Testis (tissue), 3 donors: Measurements from ENCODE around the gene COL4A2. TPM values are rescaled to one million over a fixed set of nuclear protein-coding genes. Genes with fewer than 3 reads are reported as not detected.
"Not testable (repeated sequence)": the region's sequence is repeated elsewhere in the genome, so short reads cannot be mapped to it uniquely, and the experiment has no call there.

ENCODE experiments used
- DNase-seq: peaks from one replicate; pipeline ENCODE4 v3.0.0-alpha.2; 2019
- H3K27ac ChIP-seq, 2 donors: fragments of 200-600 bp; sonication (generic); one replicate each; pipeline ENCODE4 v1.5.1; 2019
- H3K27me3 ChIP-seq: fragments of 200-600 bp; sonication (generic); one replicate; pipeline ENCODE4 v1.5.1; 2019
- H3K36me3 ChIP-seq: fragments of 200-600 bp; sonication (generic); one replicate; pipeline ENCODE4 v1.5.1; 2017; ENCODE audit warnings: low read depth; ENCODE audit errors: missing control alignments
- H3K4me1 ChIP-seq: fragments of 200-600 bp; sonication (generic); one replicate; pipeline ENCODE4 v1.5.1; 2019
- H3K4me3 ChIP-seq, 2 donors: fragments of 200-600 bp; sonication (generic); one replicate each; pipeline ENCODE4 v1.5.1; 2017 to 2019
- H3K9me3 ChIP-seq: fragments of 200-600 bp; sonication (generic); one replicate; pipeline ENCODE4 v1.5.1; 2017
- CTCF ChIP-seq, 3 experiments: fragments of 450-650 bp in 2 of 3; fragments of 200-600 bp in 1 of 3; sonication (generic) in 1 of 3; IDR thresholded peaks; one replicate each; pipeline ENCODE4 v1.5.1; 2016 to 2019; ENCODE audit warnings: antibody characterized with exemption in 3 of 3, mild to moderate bottlenecking in 2 of 3, moderate library complexity in 1 of 3
- POLR2A ChIP-seq: fragments of 450-650 bp; IDR thresholded peaks from one replicate; pipeline ENCODE4 v1.6.1; 2017; ENCODE audit warnings: antibody characterized with exemption, mild to moderate bottlenecking, moderate library complexity
- WGBS, 2 donors: methylation state at CpG; one replicate each; pipeline ENCODE4 v1.1.5; 2018; 5-methylcytosine and 5-hydroxymethylcytosine counted together
- intact Hi-C: fragments of 100-400 bp; cut with DNase I; formaldehyde crosslinking; loops from one replicate; pipeline ENCODE4 v1.15.1; 2023; ENCODE audit warnings: low total_unique reads
- polyA plus RNA-seq: library from polyadenylated mRNA; stranded (reverse); fragments of 350-450 nt; fragmentation: Illumina TruSeq; extraction: RNeasy Lipid Tissue Mini Kit (QIAGEN cat#74804); gene quantifications from one replicate; pipeline ENCODE4 v1.2.3, GENCODE V29; 2014; ENCODE audit warnings: low read depth, low replicate concordance; ENCODE audit not compliant: insufficient read depth
- total RNA-seq, 2 donors: library from RNA; depleted of rRNA; stranded (reverse); fragments of >200 nt; gene quantifications; one replicate each; pipeline ENCODE4 v1.2.3, GENCODE V29; 2016

The COL4A2 gene
- total and polyA plus RNA-seq, 3 donors from 2014 or later: 69.1 to 89.9 (median 81.0) TPM

- H3K27ac ChIP-seq: no peak overlapping the region
- TF ChIP-seq POLR2A: no peak
- no peak for DNase-seq
- intact Hi-C loops: no loop called here
- no peaks in the 10 kb centered on the region for H3K9me3 ChIP-seq
- H3K27me3 ChIP-seq: no peaks in the 10 kb centered on the region
- WGBS, 2 donors: 85 to 89% methylated on average over 9 of the region's 9 CpGs
- H3K4me3 ChIP-seq: no peak overlapping the region
- H3K4me1 ChIP-seq: no peaks in the 10 kb centered on the region
- H3K36me3 ChIP-seq: no peaks in the 10 kb centered on the region
Observed at GRCh38 chr13:110485604-110486003, 178.5 kb downstream of the COL4A2 start.

- 92% methylated on average over 15 of the region's 15 CpGs for WGBS, 2 donors
- H3K4me1 ChIP-seq: no peaks in the 10 kb centered on the region
- no peak overlapping the region for H3K4me3 ChIP-seq
- no peaks in the 10 kb centered on the region for H3K9me3 ChIP-seq
- H3K27ac ChIP-seq: no peak overlapping the region
- intact Hi-C loops: no loop called here
- DNase-seq: no peak
- no peaks in the 10 kb centered on the region for H3K36me3 ChIP-seq
- TF ChIP-seq CTCF (IDR thresholded peaks at IDR 0.05) (no peak), POLR2A (no peak)
- H3K27me3 ChIP-seq: no peaks in the 10 kb centered on the region
Observed at GRCh38 chr13:110486061-110486715, 179.1 kb downstream of the COL4A2 start.

- H3K27ac ChIP-seq, DNase-seq, H3K36me3 ChIP-seq, H3K4me1 ChIP-seq, intact Hi-C loops, H3K27me3 ChIP-seq, H3K4me3 ChIP-seq, H3K9me3 ChIP-seq: not testable (repeated sequence)
- 80 to 84% methylated on average over 1 to 3 of the region's 3 CpGs for WGBS, 2 donors
Observed at GRCh38 chr13:110486880-110487279, 179.8 kb downstream of the COL4A2 start.

- no peaks in the 10 kb centered on the region for H3K4me1 ChIP-seq
Observed at GRCh38 chr13:110490009-110490770, 183.1 kb downstream of the COL4A2 start.

GRCh38 chr13:110491869-110492678, 185.0 kb downstream of the COL4A2 start:
- H3K27me3 ChIP-seq: no peaks in the 10 kb centered on the region
- 96 to 98% methylated on average over 11 to 24 of the region's 24 CpGs for WGBS, 2 donors
- TF ChIP-seq POLR2A (no peak), CTCF (IDR thresholded peaks at IDR 0.05) (no peak)
- H3K4me1 ChIP-seq: no peaks in the 10 kb centered on the region
- no peak for DNase-seq
- intact Hi-C loops: no loop called here
- no peaks in the 10 kb centered on the region for H3K9me3 ChIP-seq
- H3K36me3 ChIP-seq: no peaks in the 10 kb centered on the region
- H3K27ac ChIP-seq: no peak overlapping the region
- H3K4me3 ChIP-seq: no peak overlapping the region

More at GRCh38 chr13:110490009-110490770, 183.1 kb downstream of the COL4A2 start:
- intact Hi-C loops: no loop called here
- H3K9me3 ChIP-seq: no peaks in the 10 kb centered on the region
- no peak overlapping the region for H3K27ac ChIP-seq
- H3K4me3 ChIP-seq: no peak overlapping the region
- H3K27me3 ChIP-seq: no peaks in the 10 kb centered on the region
- DNase-seq: no peak
- TF ChIP-seq CTCF (IDR thresholded peaks at IDR 0.05) (no peak), POLR2A (no peak)
- H3K36me3 ChIP-seq: no peaks in the 10 kb centered on the region
- WGBS, 2 donors: 74 to 80% methylated on average over 23 to 24 of the region's 24 CpGs
